Measurements from ENCODE around the gene SPACA7.

DNA sequence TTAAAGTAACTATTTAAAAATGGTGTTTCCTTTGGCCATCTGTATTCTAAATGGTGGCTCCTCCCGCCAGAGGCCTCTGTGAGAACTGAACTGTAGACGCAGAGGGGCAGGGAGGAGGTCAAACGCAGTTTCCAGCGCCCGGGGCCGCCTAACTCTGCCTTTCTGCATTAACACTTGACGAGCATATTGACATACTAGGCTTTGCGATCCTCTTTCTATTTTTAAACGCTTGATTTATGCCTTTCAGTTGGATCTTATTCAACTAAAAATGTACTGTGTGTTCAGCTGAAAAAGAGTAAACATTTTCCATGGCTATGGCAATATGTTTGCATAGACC lies 74.7 kb downstream of the SPACA7 start:
- TF ChIP-seq SUZ12 (IDR thresholded peaks at IDR 0.05): no peak
- TF ChIP-seq TARDBP (IDR thresholded peaks at IDR 0.05): no peak
- TF ChIP-seq ARNT (IDR thresholded peaks at IDR 0.05): no peak
- no peak for TF ChIP-seq NFRKB (IDR thresholded peaks at IDR 0.05)
- TF ChIP-seq L3MBTL2 (conservative IDR thresholded peaks at IDR 0.05): no peak
- no peak for TF ChIP-seq SP1 (IDR thresholded peaks at IDR 0.05)
- no peak for TF ChIP-seq ELF4 (IDR thresholded peaks at IDR 0.05)
- no peak for TF ChIP-seq BHLHE40 (IDR thresholded peaks at IDR 0.05; ENCODE audit: borderline replicate concordance)
- TF ChIP-seq LEF1 (IDR thresholded peaks at IDR 0.05; ENCODE audit: borderline replicate concordance): no peak
- TF ChIP-seq CTBP1 (IDR thresholded peaks at IDR 0.05; ENCODE audit: borderline replicate concordance): no peak
- no peak for TF ChIP-seq HDGF (IDR thresholded peaks at IDR 0.05; ENCODE audit: borderline replicate concordance)
- no peak for TF ChIP-seq FOXK2 (IDR thresholded peaks at IDR 0.05)
- TF ChIP-seq, protein P1, sequence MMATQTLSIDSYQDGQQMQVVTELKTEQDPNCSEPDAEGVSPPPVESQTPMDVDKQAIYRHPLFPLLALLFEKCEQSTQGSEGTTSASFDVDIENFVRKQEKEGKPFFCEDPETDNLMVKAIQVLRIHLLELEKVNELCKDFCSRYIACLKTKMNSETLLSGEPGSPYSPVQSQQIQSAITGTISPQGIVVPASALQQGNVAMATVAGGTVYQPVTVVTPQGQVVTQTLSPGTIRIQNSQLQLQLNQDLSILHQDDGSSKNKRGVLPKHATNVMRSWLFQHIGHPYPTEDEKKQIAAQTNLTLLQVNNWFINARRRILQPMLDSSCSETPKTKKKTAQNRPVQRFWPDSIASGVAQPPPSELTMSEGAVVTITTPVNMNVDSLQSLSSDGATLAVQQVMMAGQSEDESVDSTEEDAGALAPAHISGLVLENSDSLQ (IDR thresholded peaks at IDR 0.05): no peak

Data from HEK293T (cell line).